Inflammatory macrophage (primary cell): ENCODE measurements around the gene HEG1.

Source experiments
- DNase-seq, 2 donors: peaks; one replicate each; pipeline ENCODE4 v3.0.0-alpha.2; 2020 to 2022

Gene HEG1

DNA sequence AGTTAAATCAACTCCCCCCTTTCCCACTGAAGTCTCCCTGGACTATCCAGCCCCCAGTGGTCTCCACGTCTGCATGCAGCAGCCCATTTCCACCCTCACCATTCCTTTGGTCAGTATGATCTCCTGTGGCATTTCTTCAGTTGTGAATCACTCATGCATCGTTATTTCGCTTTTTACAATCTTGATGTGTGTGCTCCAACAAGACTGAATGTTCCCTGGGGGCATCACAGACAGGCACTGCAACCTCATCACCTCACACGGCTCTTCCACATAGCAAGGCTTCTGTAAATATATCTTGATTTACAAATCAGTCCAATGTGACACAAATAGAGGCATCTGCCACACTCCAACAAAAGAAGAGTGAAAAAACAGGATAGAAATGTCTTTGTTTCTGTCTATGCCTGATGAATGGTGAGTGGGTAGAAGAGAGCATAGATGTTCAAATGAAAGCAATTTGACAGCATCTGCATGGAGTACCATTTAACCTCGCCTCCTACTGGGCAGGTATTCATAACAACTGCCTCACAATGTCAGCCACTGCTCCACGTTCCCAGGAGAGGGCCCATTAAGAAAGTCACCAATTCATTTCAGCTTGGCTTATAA lies 5.2 kb downstream of the HEG1 start:
- no peak for DNase-seq

GRCh38 chr3:125048282-125048681 lies 7.5 kb downstream of the HEG1 start:
- no peak for DNase-seq

DNA sequence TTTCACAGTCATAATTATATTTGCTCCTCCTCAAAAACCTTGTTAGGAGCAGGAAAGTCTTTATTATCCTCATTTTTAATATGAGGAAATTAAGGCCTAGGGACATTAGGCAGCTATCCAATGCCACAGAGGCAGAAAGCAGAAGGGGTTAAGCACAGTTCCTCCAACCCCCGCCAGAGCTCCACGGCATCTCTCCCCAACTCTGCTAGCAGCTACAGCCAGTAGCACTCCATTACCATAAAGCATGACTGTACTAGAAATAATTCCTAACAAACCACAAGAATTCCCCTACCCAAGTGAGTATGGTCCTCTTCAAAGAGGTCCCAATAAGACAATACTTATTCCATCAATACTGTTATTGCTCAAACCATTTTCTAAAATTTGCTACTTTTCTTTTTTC lies 9.8 kb downstream of the HEG1 start:
- DNase-seq = peak; percentile 16 to 45

DNA sequence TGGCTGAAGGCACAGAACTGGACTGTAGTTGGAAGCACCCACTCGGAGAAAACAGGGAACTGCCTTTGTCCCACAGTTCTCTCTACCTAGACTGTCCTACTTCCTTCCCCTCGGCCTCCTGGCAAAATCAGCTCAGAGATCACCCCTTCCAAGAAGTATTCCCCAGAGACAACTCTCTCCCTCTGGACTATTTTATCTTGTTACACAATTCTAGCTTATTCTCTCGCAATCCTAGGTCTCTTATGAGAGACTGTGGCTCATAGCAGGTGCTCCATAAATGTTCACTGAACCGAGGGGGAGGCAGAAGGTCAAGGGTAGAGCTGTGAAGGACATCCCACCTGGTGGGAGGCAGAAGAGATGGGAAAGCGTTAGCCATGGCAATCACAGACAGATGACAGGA lies 10.6 kb downstream of the HEG1 start:
- DNase-seq = no peak

DNA sequence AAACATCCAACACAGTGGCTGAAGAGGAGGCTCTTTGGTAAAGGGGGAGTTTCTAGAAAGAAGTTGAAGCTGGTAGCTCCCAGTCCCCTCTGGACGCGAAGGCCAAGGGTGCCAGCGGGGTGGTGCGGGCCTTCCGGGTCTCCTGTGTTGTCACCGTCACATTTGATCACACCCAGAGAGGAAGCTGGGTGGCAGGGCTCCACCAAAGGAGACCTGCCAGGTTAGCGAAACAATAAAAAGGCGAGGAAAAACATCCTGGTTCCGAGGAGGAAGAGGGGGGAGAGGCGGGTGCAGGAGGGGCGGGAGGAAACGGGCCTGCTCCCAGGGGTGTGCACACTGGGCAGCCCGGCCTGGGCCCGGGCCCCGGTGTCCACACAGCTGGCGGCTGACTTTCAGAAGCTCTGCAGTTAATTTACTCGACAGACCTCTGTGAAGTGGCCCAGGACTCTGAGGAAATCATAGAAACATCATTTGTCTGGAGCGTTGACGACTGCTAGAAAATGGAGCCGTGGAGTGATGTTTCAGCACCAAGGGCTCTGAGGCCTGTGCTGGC lies 12.1 kb downstream of the HEG1 start:
- no peak for DNase-seq

DNA sequence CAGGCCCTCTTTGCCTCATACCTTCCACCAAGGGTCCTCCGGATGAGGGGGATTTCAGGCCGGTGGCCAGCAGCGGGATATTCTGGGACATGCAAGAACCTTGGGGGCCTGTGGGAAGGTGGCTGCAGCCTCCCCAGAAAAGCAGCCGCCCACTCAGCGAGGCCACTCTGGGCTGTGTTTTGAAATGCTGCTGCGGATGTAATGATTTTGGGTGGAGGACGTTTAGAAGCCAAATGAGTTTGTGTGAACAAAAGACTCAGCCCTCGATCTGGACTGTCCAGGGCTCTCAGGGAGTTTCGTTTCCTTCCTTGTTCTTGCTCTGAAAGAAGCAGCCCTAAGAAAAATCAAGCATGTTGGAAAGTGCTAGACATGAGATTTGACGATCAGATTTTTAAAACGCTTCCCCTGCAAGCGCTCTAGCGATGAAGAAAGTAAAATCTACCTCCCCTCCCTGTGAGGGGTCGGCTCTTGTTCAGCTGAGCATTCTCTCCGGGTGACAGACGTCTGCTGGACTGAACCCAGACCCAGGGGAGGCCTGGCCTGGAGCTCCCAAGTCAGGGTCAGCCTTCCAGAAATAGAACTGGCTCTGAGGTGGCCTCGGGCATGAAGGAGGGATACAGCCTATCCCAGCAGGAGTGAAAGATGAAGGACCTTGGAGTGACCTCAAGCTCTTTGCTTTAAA lies 12.9 kb downstream of the HEG1 start:
- no peak for DNase-seq

- no peak for DNase-seq
Measured at GRCh38 chr3:125039131-125040100, 16.4 kb downstream of the HEG1 start.

DNA sequence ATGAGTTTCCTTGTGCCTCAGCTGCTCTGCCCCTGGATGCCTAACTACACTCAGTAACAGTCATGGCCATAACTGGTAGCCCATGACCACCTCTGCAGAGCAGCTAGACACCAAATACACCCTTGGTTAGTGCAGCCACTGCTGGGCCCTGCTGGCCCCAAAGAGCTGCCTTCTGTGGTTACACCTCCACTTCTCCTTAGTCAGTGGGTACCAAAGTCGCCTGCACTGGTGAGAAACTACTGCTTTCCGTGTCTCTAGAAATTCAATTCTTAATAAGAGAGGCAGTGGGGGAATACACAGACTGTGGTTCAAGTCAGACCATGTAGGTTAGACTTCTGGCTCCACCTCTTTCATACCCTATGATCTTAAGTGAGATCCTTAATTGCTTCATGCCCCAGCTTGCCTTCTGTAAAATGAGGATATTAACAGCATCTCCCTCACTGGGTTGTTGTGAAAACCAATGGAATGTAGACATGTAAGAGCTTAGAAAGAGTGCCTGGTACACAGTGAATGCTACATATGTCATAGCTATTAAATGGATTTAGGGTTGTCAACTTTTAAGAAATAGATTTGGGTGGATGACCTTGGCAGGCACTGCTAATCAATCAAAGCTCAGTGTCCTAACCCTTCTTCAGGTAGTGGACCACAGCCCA lies 18.2 kb downstream of the HEG1 start:
- no peak for DNase-seq

DNA sequence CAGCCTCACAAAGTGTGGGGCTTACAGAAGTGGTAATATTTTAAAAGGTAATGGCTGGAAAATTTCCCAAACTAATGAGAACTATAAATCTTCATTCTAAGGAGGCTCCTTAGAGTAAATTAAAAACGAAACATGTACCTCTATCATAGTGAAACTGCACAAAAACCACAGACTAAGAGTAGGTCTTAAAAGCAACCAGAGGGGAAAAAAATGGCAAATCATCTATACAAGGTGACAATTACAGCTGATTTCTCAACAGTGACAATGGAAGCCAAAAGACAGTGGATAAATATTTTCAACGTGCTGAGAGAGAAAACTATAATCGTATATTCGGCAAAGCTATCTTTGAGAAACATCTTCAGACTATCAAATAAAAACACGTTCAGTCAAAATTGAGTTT lies 20.6 kb downstream of the HEG1 start:
- no peak for DNase-seq

DNA sequence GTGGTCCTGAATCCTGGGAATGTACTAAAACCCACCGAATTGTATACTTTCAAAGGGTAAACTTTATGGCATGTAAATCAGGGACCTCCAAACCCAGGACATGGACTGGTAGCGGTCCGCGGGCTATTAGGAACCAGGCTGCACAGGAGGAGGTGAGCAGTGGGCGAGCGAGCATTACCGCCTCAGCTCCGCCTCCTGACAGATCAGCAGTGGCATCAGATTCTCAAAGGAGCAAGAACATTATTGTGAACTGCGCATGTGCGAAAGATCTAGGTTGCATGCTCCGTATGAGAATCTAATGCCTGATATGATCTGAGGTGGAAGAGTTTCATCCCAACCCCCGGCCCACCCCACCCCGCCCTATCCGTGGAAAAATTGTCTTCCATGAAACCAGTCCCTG lies 22.2 kb downstream of the HEG1 start:
- DNase-seq = no peak

DNA sequence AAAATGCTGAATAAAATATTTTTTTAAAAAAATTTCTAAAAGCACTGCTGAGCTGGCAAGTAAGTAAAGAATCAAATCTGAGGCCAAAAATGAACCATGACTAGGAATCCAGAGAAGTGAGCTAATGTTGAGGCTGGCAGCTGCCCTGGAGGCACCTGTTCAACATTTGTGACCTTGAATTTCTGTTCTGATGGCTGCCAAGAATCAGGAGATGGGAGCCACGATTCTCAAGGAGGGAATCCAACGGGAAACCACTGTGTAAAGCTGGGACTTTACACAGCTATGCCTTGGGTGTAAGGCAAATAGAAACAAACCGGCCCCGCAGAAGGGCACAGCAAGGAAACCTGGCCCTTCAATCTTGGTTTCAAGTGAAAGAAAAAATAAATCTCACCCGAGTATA lies 22.7 kb downstream of the HEG1 start:
- DNase-seq = no peak

GRCh38 chr3:125032683-125033082 lies 23.1 kb downstream of the HEG1 start:
- no peak for DNase-seq

DNA sequence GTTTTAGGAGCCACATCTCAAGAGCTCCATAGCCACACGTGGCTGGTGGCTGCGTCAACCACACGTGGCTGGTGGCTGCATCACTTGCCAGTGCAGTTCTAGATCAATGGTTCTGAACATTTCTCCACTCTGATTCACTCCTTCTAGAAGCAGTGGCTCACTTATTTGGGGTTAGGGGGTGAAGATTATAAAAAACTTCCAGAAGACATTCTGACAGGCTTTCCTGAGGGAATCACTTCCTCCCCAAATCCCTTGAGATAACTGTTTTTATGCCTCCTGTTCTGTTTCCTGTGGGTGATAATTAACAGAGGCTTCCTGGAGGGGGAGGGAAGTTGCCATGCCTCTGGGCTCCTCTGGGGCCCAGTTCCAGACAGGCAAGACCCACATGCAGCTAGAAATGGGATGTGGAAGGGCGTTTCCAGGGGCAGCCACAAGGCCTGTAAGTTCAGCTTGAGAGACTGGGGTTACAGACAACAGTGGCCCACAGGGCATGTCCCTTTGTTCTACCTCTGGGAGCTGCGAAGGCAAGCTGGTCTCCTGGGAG lies 23.6 kb downstream of the HEG1 start:
- no peak for DNase-seq

- DNase-seq = no peak
Measured at GRCh38 chr3:125031544-125031943, 24.3 kb downstream of the HEG1 start.

- DNase-seq = no peak
Measured at GRCh38 chr3:125028657-125029056, 27.1 kb downstream of the HEG1 start.

DNA sequence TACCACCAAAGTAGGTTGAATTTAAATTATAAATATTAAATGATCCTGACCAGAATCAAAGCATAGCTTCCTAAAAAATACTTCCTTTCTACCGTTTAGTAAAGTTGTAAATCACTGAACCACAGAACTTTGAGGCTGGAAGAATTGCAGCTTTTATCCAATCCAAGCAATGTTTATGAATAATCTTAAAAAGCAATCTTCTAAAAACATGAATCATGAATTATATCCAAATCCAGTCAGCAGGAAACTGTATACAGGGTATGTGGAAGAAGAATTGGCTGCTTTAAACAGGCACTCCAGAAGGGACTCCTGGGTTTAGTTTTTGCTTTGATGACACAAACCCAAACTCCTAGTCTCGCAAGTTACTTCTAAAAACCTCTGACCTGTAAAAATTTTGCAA lies 30.2 kb downstream of the HEG1 start:
- no peak for DNase-seq

GRCh38 chr3:125024817-125025216 lies 31.0 kb downstream of the HEG1 start:
- DNase-seq = no peak

- no peak for DNase-seq
Measured at GRCh38 chr3:125023833-125024555, 31.8 kb downstream of the HEG1 start.

- peak in 1 of 2 donors; percentile 28 for DNase-seq
Measured at GRCh38 chr3:125022206-125022605, 33.6 kb downstream of the HEG1 start.

GRCh38 chr3:125019271-125019670 lies 36.5 kb downstream of the HEG1 start:
- no peak for DNase-seq

DNA sequence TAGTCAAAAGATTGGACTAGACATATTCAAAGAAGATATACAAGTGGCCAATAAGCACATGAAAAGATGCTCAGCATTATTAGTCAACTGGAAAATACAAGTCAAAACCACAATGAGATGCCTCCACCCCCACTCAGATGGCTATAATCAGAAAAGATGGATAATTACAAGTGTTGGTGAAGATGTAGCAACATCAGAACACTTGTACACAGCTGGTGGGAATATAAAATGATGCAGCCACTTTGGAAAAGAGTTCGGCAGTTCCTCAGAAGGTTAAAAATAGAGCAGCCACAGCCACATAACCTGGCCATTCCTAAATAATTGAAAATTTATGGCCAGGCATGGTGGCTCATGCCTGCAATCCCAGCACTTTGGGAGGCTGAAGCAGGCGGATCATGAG lies 38.4 kb downstream of the HEG1 start:
- no peak for DNase-seq
